IMR-90 (cell line): ENCODE data around the gene ARAP3. TPM values are rescaled to one million over a fixed set of nuclear protein-coding genes. Genes with fewer than 3 reads are reported as not detected.

Source experiments
- ATAC-seq: fragments of 200-7000 bp; cut with Tn5 transposase; 2 replicates; pipeline ENCODE4 v1.9.1; 2020; ENCODE audit warnings: low read depth, mild to moderate bottlenecking, moderate library complexity
- BruUV-seq: library from RNA; stranded (reverse); fragments of 400-500 nt; replicated peaks from 2 replicates; lab custom pipeline; 2021; lab: Mats Ljungman, UMichigan
- CTCF ChIA-PET: fragments of 300-600 bp; formaldehyde crosslinking; extraction: SDS; loops from one replicate; lab custom pipeline; 2021; ENCODE audit warnings: antibody characterized with exemption; lab: Yijun Ruan, JAX
- POLR2A ChIA-PET: fragments of 300-600 bp; sonication (Branson Sonifier 250); formaldehyde crosslinking; loops from one replicate; lab custom pipeline; 2022; ENCODE audit warnings: antibody characterized with exemption; ENCODE audit not compliant: unreplicated experiment; lab: Charles Lee
- DNase-seq: peaks from one replicate; pipeline ENCODE4 v3.0.0; 2013
- H2AFZ ChIP-seq: replicated peaks from 2 replicates; pipeline ENCODE3; 2013; ENCODE audit warnings: low read length, mild to moderate bottlenecking; ENCODE audit not compliant: poor library complexity
- H2AK5ac ChIP-seq: 2 replicates; pipeline ENCODE4 v1.6.1; 2013; ENCODE audit warnings: low read depth, low read length, inconsistent platforms
- H2AK9ac ChIP-seq: replicated peaks from 2 replicates; pipeline ENCODE3; 2013; ENCODE audit warnings: mild to moderate bottlenecking, low read depth, low read length, moderate library complexity; ENCODE audit not compliant: poor library complexity
- H2BK120ac ChIP-seq: 2 replicates; pipeline ENCODE4 v1.6.1; 2013; ENCODE audit warnings: low read depth, low read length, inconsistent platforms
- H2BK15ac ChIP-seq: 3 replicates; pipeline ENCODE4 v1.6.1; 2013; ENCODE audit warnings: low read depth, low read length, inconsistent platforms
- H2BK20ac ChIP-seq: 2 replicates; pipeline ENCODE4 v1.6.1; 2013; ENCODE audit warnings: low read depth, mild to moderate bottlenecking, inconsistent platforms, low read length, moderate library complexity
- H2BK5ac ChIP-seq: 2 replicates; pipeline ENCODE4 v1.6.1; 2013; ENCODE audit warnings: mild to moderate bottlenecking, low read depth, low read length, inconsistent platforms; ENCODE audit not compliant: poor library complexity, severe bottlenecking
- H3K14ac ChIP-seq: replicated peaks from 2 replicates; pipeline ENCODE4 v1.6.1; 2013; ENCODE audit warnings: low read depth, low read length, inconsistent platforms
- H3K18ac ChIP-seq: 2 replicates; pipeline ENCODE4 v1.6.1; 2013; ENCODE audit warnings: low read depth, low read length, control low read depth
- H3K23ac ChIP-seq: 2 replicates; pipeline ENCODE4 v1.6.1; 2013; ENCODE audit warnings: low read depth, low read length, inconsistent platforms
- H3K27ac ChIP-seq: 2 replicates; pipeline ENCODE4 v1.5.1; 2013; ENCODE audit warnings: mild to moderate bottlenecking, control low read depth, low read length; ENCODE audit not compliant: insufficient read depth
- H3K27me3 ChIP-seq: 2 replicates; pipeline ENCODE4 v1.6.1; 2013; ENCODE audit warnings: low read length; ENCODE audit not compliant: control insufficient read depth, insufficient read depth
- H3K36me3 ChIP-seq: 2 replicates; pipeline ENCODE4 v1.6.1; 2013; ENCODE audit warnings: low read length, mixed read lengths; ENCODE audit not compliant: control insufficient read depth, insufficient read depth
- H3K4ac ChIP-seq: 2 replicates; pipeline ENCODE4 v1.6.1; 2013; ENCODE audit warnings: low read depth, low read length, inconsistent platforms
- H3K4me1 ChIP-seq: 2 replicates; pipeline ENCODE4 v1.6.1; 2013; ENCODE audit warnings: low read length, mixed read lengths; ENCODE audit not compliant: control insufficient read depth, insufficient read depth
- H3K4me2 ChIP-seq: 2 replicates; pipeline ENCODE4 v1.6.1; 2013; ENCODE audit warnings: low read depth, mild to moderate bottlenecking, control low read depth, low read length, moderate library complexity
- H3K4me3 ChIP-seq: 2 replicates; pipeline ENCODE4 v1.5.1; 2013; ENCODE audit warnings: low read depth, mild to moderate bottlenecking, control low read depth, low read length, moderate library complexity; ENCODE audit not compliant: insufficient read depth
- H3K56ac ChIP-seq: 2 replicates; pipeline ENCODE4 v1.6.1; 2013; ENCODE audit warnings: low read length, inconsistent platforms; ENCODE audit not compliant: insufficient read depth; ENCODE audit errors: extremely low read depth
- H3K79me1 ChIP-seq, 2 experiments: 2 replicates each; pipeline ENCODE4 v1.6.1; 2013; ENCODE audit warnings: low read length in 2 of 2, inconsistent platforms in 1 of 2, low read depth in 1 of 2
- H3K9ac ChIP-seq: 2 replicates; pipeline ENCODE4 v1.6.1; 2013; ENCODE audit warnings: low read depth, low read length, control low read depth
- H3K9me1 ChIP-seq: 2 replicates; pipeline ENCODE4 v1.6.1; 2013; ENCODE audit warnings: low read length, inconsistent platforms; ENCODE audit not compliant: insufficient read depth
- H3K9me3 ChIP-seq: 2 replicates; pipeline ENCODE4 v1.6.1; 2013; ENCODE audit warnings: low read length; ENCODE audit not compliant: control insufficient read depth, insufficient read depth
- H4K20me1 ChIP-seq: 2 replicates; pipeline ENCODE4 v1.6.1; 2013; ENCODE audit warnings: low read length, inconsistent platforms; ENCODE audit not compliant: insufficient read depth
- H4K5ac ChIP-seq: 2 replicates; pipeline ENCODE4 v1.6.1; 2013; ENCODE audit warnings: mild to moderate bottlenecking, low read depth, low read length, control low read depth
- H4K8ac ChIP-seq, 2 experiments: 2 replicates each; pipeline ENCODE4 v1.6.1; 2013; ENCODE audit warnings: low read depth in 2 of 2, low read length in 2 of 2, control low read depth in 1 of 2, inconsistent platforms in 1 of 2
- H4K91ac ChIP-seq: 2 replicates; pipeline ENCODE4 v1.6.1; 2013; ENCODE audit warnings: low read depth, low read length, inconsistent platforms; ENCODE audit not compliant: insufficient read depth
- BHLHE40 ChIP-seq: fragments of 150-350 bp; IDR thresholded peaks from 2 replicates; pipeline ENCODE4 v1.6.1; 2016; ENCODE audit warnings: mild to moderate bottlenecking, low read depth, low read length
- CEBPB ChIP-seq: IDR thresholded peaks from 2 replicates; pipeline ENCODE4 v1.6.1; 2012; ENCODE audit warnings: low read depth, low read length, improper control_type of control experiment
- CHD1 ChIP-seq: IDR thresholded peaks from 2 replicates; pipeline ENCODE4 v1.6.1; 2012; ENCODE audit warnings: low read depth, low read length, improper control_type of control experiment
- FOS ChIP-seq: fragments of 150-350 bp; IDR thresholded peaks from 2 replicates; pipeline ENCODE4 v1.6.1; 2016; ENCODE audit warnings: low read depth, low read length
- MAFK ChIP-seq: IDR thresholded peaks from 2 replicates; pipeline ENCODE4 v1.6.1; 2012; ENCODE audit warnings: low read depth, low read length, improper control_type of control experiment
- MAZ ChIP-seq: IDR thresholded peaks from 2 replicates; pipeline ENCODE4 v1.6.1; 2012; ENCODE audit warnings: low read depth, mild to moderate bottlenecking, low read length, improper control_type of control experiment, moderate library complexity, borderline replicate concordance
- MXI1 ChIP-seq: IDR thresholded peaks from 2 replicates; pipeline ENCODE4 v1.6.1; 2012; ENCODE audit warnings: low read depth, mild to moderate bottlenecking, low read length, moderate library complexity, borderline replicate concordance
- NFE2L2 ChIP-seq: fragments of 150-350 bp; IDR thresholded peaks from 2 replicates; pipeline ENCODE4 v1.6.1; 2016; ENCODE audit warnings: low read depth, mild to moderate bottlenecking, low read length
- POLR2A ChIP-seq: IDR thresholded peaks from 2 replicates; pipeline ENCODE4 v1.6.1; 2012; ENCODE audit warnings: mild to moderate bottlenecking, low read depth, low read length
- RAD21 ChIP-seq: IDR thresholded peaks from 2 replicates; pipeline ENCODE4 v1.6.1; 2012; ENCODE audit warnings: low read length, improper control_type of control experiment
- RCOR1 ChIP-seq: IDR thresholded peaks from 2 replicates; pipeline ENCODE4 v1.6.1; 2012; ENCODE audit warnings: mild to moderate bottlenecking, low read length, improper control_type of control experiment; ENCODE audit not compliant: insufficient replicate concordance
- RFX5 ChIP-seq: IDR thresholded peaks from 2 replicates; pipeline ENCODE4 v1.8.0; 2012; ENCODE audit warnings: low read depth, mild to moderate bottlenecking, low read length, moderate library complexity
- SMC3 ChIP-seq: fragments of 150-350 bp; IDR thresholded peaks from 2 replicates; pipeline ENCODE4 v1.6.1; 2016; ENCODE audit warnings: low read depth, mild to moderate bottlenecking, antibody characterized with exemption, low read length, moderate library complexity
- WGBS, 2 experiments: methylation state at CpG; one replicate each; pipeline versions ENCODE4 v1.1.5 to v1.1.7; 2013; ENCODE audit warnings: missing lambda C conversion rate in 2 of 2; ENCODE audit not compliant: insufficient read length in 1 of 2; ENCODE audit errors: extremely low coverage in 2 of 2; 5-methylcytosine and 5-hydroxymethylcytosine counted together
- dilution Hi-C: fragments of 300-500 bp; cut with HindIII; formaldehyde crosslinking; loops from one replicate; pipeline ENCODE4 v1.14.3; 2018; ENCODE audit warnings: low sequenced_read_pairs; ENCODE audit not compliant: unreplicated experiment
- in situ Hi-C: fragments of 300-500 bp; cut with MboI; formaldehyde crosslinking; loops from 3 replicates; pipeline ENCODE4 v1.14.3; 2019; ENCODE audit warnings: low sequenced_read_pairs, inconsistent platforms, mixed read lengths
- intact Hi-C: fragments of 100-400 bp; cut with micrococcal nuclease; formaldehyde crosslinking; loops from 2 replicates; pipeline ENCODE4 v1.10.0; 2022
- polyA plus RNA-seq, 3 experiments: library from polyadenylated mRNA; depleted of rRNA; stranded (reverse); fragments of >200 nt; gene quantifications; 2 replicates each; pipeline ENCODE4 v1.2.3, GENCODE V29; 2012; ENCODE audit warnings: low replicate concordance in 1 of 3
- total RNA-seq: library from RNA; depleted of rRNA; stranded (reverse); fragments of >200 nt; gene quantifications from 2 replicates; pipeline ENCODE4 v1.2.3, GENCODE V29; 2012
- TF ChIP-seq, protein P1 (sequence below): conservative IDR thresholded peaks from 2 replicates; pipeline ENCODE4 v1.5.1; 2012; ENCODE audit warnings: mild to moderate bottlenecking, low read depth, low read length, improper control_type of control experiment
- TF ChIP-seq, protein P2 (sequence below): fragments of 150-350 bp; IDR thresholded peaks from 2 replicates; pipeline ENCODE4 v1.6.1; 2016; ENCODE audit warnings: low read depth, mild to moderate bottlenecking, low read length, moderate library complexity, borderline replicate concordance
- TF ChIP-seq, protein P3 (sequence below): fragments of 150-350 bp; IDR thresholded peaks from 2 replicates; pipeline ENCODE4 v1.6.1; 2017; ENCODE audit warnings: mild to moderate bottlenecking, antibody characterized with exemption, low read length, low read depth

ARAP3 gene
- total and polyA plus RNA-seq, 2 of the 4 experiments (the other 2 are of a cell fraction), result 2.2 to 6.9 TPM

DNA sequence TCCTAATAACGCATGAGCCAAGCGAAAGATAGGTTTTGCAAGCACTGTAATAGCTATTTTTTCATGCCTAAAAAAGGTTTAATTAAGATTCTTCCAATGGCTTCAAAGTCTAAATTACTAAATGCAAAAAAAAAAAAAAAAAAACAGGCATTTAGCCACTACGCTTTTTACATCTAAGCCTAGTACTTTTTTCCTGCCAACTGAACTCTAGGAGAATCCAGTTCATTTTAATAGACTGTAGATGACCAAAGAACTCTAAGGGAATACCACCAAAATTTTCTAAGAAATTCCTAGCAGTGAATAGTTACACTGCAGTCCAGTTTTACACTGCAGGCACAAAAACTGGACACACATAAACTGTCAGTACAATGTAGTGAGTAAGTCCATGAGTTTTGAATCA, 73.0 kb downstream of the ARAP3 start:
- Histone ChIP-seq H3K14ac (no peak overlapping the region), H2AK5ac (no peak overlapping the region), H4K8ac (no peak overlapping the region), H4K5ac (no peak overlapping the region), H2BK20ac (no peak overlapping the region), H3K4me1 (no peaks in the 10 kb centered on the region), H2BK120ac (no peak overlapping the region), H4K91ac (no peak overlapping the region), H3K23ac (no peak overlapping the region), H2AFZ (no peak overlapping the region), H3K9me1 (peaks cover under 1% of the 10 kb centered on the region; the same call in 1 of the 2 replicates), H4K20me1 (no peaks in the 10 kb centered on the region), H3K36me3 (no peaks in the 10 kb centered on the region), H3K4me2 (no peak overlapping the region), H3K56ac (no peak overlapping the region), H3K4me3 (no peak overlapping the region), H3K27me3 (no peaks in the 10 kb centered on the region), H3K27ac (no peak overlapping the region), H2BK5ac (no peak overlapping the region), H3K18ac (no peak overlapping the region), H2AK9ac (no peak overlapping the region), H2BK15ac (no peak overlapping the region), H3K79me1 (peaks cover 6 to 36% of the 10 kb centered on the region in 2 experiments), H3K9ac (no peak overlapping the region), H3K9me3 (no peaks in the 10 kb centered on the region), H3K4ac (no peak overlapping the region)
- POLR2A ChIA-PET, result no interaction called here
- BruUV-seq, result no TSS peak
- TF ChIP-seq MAFK (no peak), FOS (no peak), RCOR1 (no peak), MXI1 (no peak), BHLHE40 (no peak), CHD1 (no peak), CEBPB (no peak), SMC3 (no peak), RAD21 (no peak), MAZ (no peak), POLR2A (no peak), RFX5 (no peak), NFE2L2 (no peak)
- TF ChIP-seq, protein P1, sequence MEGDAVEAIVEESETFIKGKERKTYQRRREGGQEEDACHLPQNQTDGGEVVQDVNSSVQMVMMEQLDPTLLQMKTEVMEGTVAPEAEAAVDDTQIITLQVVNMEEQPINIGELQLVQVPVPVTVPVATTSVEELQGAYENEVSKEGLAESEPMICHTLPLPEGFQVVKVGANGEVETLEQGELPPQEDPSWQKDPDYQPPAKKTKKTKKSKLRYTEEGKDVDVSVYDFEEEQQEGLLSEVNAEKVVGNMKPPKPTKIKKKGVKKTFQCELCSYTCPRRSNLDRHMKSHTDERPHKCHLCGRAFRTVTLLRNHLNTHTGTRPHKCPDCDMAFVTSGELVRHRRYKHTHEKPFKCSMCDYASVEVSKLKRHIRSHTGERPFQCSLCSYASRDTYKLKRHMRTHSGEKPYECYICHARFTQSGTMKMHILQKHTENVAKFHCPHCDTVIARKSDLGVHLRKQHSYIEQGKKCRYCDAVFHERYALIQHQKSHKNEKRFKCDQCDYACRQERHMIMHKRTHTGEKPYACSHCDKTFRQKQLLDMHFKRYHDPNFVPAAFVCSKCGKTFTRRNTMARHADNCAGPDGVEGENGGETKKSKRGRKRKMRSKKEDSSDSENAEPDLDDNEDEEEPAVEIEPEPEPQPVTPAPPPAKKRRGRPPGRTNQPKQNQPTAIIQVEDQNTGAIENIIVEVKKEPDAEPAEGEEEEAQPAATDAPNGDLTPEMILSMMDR, result no peak
- TF ChIP-seq, protein P2, sequence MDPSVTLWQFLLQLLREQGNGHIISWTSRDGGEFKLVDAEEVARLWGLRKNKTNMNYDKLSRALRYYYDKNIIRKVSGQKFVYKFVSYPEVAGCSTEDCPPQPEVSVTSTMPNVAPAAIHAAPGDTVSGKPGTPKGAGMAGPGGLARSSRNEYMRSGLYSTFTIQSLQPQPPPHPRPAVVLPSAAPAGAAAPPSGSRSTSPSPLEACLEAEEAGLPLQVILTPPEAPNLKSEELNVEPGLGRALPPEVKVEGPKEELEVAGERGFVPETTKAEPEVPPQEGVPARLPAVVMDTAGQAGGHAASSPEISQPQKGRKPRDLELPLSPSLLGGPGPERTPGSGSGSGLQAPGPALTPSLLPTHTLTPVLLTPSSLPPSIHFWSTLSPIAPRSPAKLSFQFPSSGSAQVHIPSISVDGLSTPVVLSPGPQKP, result no peak
- TF ChIP-seq, protein P3, sequence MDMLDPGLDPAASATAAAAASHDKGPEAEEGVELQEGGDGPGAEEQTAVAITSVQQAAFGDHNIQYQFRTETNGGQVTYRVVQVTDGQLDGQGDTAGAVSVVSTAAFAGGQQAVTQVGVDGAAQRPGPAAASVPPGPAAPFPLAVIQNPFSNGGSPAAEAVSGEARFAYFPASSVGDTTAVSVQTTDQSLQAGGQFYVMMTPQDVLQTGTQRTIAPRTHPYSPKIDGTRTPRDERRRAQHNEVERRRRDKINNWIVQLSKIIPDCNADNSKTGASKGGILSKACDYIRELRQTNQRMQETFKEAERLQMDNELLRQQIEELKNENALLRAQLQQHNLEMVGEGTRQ, result no peak
- CTCF ChIA-PET, result interaction anchor here (0.7 to 1.2 kb wide), 2 partner anchors 8 to 41 kb away, joined by 3 to 5 read pairs; no protein-coding TSS in a partner anchor
- in situ Hi-C loops, result no loop called here
- DNase-seq (no peak), ATAC-seq (no peak)
- WGBS, 2 experiments, result no CpG with 5 or more reads among the region's 3 CpGs
- intact Hi-C loops, result no loop called here
- dilution Hi-C loops, result no loop called here
